Measurements from ENCODE around the gene SLITRK2. TPM values are rescaled to one million over a fixed set of nuclear protein-coding genes. Genes with fewer than 3 reads are reported as not detected.

Gene SLITRK2, protein sequence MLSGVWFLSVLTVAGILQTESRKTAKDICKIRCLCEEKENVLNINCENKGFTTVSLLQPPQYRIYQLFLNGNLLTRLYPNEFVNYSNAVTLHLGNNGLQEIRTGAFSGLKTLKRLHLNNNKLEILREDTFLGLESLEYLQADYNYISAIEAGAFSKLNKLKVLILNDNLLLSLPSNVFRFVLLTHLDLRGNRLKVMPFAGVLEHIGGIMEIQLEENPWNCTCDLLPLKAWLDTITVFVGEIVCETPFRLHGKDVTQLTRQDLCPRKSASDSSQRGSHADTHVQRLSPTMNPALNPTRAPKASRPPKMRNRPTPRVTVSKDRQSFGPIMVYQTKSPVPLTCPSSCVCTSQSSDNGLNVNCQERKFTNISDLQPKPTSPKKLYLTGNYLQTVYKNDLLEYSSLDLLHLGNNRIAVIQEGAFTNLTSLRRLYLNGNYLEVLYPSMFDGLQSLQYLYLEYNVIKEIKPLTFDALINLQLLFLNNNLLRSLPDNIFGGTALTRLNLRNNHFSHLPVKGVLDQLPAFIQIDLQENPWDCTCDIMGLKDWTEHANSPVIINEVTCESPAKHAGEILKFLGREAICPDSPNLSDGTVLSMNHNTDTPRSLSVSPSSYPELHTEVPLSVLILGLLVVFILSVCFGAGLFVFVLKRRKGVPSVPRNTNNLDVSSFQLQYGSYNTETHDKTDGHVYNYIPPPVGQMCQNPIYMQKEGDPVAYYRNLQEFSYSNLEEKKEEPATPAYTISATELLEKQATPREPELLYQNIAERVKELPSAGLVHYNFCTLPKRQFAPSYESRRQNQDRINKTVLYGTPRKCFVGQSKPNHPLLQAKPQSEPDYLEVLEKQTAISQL
- total RNA-seq, result 9.4 TPM

DNA sequence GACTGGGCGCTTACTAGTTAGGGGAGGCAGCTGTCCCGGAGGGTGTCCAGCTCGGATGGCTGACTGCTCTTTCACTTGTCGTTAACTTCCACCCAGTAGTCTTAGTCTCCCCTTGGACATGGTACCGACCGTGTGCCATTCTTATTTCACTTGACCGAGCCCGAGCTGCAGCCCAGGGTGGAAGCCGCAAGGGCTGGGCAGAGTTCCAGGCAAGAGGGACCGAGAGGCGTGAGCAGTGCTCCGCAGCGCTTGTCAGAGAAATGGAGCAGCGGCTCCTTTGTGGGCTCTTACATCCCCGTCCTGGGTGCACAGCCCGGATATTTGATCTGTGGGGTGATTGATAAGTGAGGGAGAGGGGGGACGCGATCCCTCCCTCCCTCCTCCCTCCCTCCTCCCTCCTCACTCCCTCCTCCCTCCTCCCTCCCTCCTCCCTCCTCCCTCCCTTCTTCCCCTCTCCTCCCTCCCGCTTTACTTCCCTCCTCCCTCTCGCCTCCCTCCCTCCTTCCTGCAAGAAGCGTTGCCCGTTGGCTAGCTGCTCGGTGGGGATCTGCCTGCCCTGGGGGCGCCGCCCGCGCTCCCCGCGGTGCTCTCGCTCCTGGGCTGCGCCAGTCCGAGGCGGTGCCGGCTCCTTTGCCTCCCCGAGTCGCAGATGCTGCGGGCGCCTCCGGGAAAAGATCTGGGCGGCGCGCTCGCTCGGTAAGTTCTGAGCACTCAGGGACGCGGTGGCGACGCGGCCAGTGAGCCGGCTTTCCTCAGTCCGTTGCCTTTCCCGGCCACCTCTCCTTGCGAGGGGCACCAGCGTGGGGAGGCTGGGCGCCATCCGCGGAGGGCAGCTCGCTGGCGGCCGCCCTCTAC is at the start of gene SLITRK2:
TSS of gene SLITRK2 (plus strand) at position 499 of the 855 bp plus-strand sequence. CDS start 4,597 bp downstream, outside the sequence.

Small RNAs within 50 kb of the gene (small RNA-seq; reads per million reads assigned to genes)
- not detected for gene AL109653.1 (ENCODE audit: low replicate concordance)

Data from parietal lobe (tissue), 2 donors.